NCI-H146 treated with DMSO at 0.1 percent for 48 hours (cell line): ENCODE data around the gene ARFIP1.

ENCODE experiments used
- DNase-seq: peaks from one replicate; lab custom pipeline; 2025; ENCODE audit not compliant: unreplicated experiment; lab: John Stamatoyannopoulos, UW

ARFIP1 gene

DNA sequence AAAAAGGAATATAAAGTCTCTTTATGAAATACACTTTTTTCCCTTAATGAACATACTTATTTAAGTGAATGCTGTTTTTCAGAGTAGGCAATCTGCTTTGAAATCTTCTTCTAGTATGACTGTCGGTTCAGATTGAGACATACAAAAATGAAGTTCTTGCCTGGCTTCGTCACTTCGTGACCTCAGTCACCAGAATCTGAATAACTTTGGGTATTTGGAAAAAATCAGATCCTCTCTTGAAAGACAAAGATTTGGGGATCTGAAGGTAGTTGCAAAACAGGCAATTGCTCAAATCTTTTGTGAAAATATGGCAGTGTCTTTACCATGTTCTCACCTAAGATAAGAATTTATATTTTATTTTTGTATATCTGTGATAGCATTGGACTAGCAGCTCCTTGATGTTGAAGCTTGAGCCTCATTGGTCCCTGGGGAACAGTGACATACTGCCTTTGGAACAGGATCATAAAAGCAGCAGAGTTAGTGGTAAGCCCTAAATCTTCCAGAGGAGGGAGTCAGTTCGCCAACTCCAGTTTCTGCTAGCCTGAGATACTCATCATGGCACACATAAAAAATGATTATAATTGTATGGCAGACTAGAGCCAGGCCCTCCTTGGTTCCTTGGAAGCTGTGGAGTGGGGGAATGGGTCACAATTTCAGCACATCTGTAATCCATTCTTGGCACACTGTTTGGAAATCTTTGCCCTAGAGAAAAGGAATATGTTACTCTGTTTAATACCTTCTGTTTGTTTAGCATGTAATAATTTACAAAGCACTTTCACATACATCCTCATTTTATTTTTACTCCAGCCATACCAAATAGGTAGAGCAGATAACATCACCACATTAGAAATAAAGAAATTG is 5.0 kb downstream of the ARFIP1 start:
- DNase-seq = no peak

DNA sequence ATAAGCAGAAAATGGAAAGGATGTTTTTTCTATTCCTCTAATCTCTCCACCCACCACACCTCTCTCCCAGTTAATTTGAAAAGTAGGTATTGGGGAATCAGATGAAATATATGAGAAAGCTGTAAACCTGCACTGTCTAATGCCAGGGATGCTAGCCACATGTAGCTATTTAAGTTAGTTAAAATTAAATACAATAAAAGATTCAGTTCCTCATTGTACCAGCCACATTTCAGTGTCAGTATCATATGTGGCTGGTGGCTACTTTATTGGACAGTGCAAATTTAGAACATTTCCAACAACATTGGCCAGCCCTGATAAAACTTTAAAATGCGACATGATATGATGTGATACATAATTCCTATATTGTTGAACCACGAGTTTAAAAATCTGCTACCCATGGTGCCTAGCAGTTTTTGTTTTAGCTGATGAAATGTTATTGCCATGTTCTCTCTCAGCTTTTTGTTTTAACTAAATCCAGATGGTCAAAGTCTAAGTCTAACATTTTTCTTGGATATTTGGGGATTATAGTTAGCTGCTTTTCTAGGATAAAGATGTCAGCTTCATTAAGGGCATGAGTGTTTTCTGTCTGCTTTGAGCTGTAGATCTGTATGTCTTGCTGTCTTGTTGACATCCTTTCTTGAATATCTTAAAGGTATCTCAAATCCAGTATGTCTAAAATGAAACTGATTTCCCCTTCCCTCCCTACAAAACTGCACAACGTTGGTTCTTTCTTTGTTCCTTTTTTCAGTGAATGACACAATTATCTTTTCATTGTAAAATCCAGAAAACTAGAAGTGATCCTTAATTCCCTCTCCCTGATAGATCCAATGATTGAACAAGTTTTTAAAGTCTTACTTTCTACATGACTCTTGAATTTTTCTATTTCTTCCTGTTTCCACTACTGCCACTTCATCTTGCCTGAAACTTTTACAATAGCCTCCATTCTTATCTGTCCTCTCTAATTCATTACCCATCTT is 6.2 kb downstream of the ARFIP1 start:
- no peak for DNase-seq

DNA sequence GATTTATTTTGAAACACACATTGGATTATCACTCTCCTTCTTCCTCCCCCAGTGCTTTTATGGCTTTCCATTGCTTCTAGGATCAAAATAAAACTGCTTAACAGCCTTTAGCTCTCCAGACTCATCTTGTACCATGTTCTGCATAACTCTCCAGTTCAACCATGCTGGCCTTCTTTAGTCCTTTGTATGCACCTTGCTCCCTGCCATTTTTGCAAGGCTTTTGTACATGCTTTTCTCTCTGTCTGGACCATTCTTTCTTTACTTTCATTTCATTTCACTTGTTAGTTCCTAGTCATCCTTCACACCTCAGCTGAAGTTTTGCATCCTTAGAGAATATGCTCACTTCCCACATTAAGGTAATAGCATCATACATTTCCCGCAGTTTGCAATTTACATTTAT is 6.9 kb downstream of the ARFIP1 start:
- DNase-seq = no peak

DNA sequence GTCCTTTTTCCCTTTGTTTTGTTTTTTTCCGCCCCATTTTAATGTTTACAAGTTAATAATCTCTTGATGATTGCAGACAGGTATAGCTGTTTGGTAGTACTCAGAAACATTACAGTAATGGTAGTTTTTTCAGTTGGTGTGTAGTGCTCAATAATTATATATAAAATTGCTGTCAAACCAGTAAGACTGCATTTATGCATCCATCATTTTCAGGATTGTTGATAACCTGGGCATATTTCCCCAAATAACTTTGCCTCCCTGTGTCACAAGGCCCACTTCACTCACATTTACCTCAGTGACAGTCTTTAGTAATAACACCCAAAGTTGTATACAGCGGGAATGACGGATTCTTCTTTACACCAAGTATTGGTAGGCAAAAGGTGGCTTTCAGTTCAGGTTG is 16.1 kb downstream of the ARFIP1 start:
- DNase-seq = no peak

DNA sequence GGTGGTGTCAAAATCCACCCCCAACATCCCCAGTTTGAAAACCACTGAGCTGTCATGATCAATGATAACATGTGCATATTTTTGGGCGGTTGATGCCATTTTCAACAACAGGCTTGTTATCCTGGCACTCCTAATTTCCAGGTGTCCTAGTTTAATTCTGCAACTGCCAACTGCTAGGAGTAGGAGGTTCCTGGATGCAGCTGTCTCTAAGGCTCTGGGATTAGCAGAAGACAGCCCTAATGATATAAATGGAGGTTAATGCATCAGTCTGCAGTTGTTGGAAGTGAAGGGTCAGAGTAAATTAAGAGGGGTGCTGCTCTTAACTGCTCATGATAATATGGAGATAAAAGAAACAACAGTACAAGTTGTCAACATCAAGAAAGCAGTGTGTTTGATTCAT is 23.8 kb downstream of the ARFIP1 start:
- no peak for DNase-seq

DNA sequence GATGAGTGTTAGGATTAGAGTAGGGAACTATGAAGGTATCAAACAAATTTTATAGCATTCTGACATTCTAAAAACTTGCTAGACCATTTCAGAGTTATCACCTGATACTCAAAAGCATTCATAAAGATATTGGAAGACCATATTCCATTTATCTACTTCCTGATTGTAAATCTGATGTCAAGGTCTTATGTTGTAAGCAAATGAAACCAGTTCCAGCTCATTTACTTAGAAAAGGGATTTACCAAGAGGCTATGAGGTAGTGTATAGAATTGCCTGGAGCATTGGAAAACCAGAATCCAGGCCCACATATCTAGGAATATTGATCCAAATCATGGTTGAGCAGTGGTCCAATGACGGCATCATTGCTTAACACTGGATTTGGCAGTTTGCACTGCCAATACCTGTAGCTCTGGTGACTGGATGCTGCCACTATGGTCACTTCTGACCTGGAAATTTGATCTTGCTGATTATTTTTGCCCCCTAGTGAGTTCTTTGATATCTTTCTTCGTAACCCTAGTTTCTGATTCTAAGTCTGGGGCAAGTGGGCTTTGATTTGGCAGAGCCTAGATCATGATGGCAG is 25.4 kb downstream of the ARFIP1 start:
- DNase-seq = no peak

DNA sequence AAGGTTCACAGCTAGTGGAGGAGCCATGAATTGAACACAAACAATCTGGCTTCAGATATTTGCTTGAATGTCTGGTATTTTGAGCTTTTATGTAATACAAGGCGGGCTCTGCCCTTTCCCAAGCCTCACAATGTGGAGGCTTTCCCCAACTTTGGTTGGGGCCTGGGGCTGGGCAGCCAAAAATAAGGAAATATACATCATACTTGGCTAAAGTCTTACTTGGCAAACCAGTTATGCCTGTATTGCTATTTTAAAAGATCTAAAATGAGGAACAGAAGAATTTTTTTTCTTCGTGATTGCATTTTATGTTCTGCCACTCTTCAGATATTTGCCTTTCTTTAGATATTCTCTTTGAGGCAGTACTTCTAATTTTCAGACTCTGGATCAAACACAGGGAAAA is 26.1 kb downstream of the ARFIP1 start:
- DNase-seq = no peak

DNA sequence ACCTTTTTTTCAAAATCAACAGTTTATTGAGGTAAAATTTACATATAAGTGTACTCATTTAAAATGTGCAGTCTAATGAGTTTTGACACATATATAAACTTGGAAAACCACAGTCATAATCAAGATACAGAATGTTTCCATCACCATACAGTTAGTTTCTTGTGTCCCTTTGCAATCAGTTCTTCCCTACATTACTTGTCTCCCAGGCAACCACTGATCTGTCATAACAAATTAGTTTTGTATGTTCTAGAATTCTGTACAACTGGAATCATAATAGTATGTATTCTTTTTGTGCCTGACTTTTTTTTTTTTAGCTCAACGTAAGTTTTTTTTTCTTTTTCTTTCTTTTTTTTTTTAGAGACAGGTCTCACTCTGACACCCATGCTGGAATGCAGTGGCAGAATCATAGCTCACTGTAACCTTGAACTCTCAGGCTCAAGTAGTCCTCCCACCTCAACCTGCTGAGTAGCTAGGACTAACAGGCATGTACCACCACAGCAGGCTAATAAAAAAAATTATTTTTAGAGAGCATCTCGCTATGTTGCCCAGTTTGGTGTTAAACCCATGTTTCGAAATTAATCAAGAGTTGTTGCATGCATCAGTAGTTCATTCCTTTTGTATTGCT is 26.9 kb downstream of the ARFIP1 start:
- DNase-seq = no peak

DNA sequence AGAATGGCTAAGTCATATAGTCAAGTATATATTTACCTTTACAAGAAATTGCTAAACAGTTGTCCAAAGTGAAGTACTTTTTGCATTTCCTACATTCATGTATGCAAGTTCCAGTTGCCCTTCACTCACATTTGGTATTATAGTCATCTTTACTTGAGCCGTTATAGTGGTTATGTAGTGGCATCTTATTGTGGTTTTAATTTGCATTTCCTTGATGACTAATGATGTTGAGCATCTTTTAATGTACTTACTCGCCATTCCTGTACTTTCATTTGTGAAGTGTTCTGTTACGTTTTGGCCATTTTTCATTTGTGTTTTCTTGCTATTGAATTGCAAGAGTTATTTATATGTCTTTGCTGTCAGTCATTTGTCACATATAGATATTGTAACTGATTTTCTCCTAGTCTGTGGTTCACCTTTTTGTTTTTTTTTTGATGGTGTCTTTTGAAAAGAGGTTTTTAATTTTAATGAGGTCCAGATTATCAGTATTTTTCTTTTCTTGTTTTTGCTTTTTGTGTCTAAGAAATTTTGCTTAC is 27.6 kb downstream of the ARFIP1 start:
- DNase-seq = no peak

DNA sequence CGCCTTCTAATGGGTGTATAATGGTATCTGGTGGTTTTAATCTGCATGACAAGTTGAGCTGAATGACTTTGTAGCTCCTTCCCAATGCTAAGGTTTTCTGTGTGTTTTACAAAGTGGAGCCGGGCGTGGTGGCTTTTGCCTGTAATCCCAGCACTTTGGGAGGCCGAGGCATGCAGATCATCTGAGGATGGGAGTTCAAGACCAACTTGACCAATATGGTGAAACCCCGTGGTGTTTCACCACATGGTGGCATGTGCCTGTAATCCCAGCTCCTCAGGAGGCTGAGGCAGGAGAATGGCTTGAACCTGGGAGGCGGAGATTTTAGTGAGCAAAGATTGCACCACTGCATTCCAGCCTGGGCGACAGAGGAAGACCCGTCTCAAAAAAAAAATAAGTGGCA is 28.9 kb downstream of the ARFIP1 start:
- no peak for DNase-seq

DNA sequence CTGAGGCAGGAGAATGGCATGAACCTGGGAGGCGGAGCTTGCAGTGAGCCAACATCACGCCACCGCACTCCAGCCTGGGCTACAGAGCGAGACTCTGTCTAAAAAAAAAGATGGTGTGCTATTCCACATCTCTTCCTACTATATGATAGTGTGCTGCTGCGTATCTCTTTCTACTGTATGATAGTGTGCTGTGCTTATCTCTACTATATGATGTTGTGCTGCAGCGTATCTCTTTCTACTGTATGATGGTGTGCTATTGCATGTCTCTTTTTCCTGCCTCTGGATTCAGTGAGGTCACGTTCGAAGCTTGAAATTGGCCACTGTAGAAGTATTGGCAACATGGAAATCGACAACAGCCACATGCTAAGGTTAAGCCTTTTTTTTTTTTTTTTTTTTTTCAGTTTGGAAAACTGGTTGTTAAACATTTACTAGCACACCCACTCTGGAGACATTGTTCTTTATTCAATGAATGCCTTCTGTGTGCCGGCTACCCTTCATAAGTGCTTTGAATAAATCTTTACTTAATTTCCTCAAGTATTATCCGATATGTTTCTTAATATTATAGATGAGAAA is 31.0 kb downstream of the ARFIP1 start:
- no peak for DNase-seq

DNA sequence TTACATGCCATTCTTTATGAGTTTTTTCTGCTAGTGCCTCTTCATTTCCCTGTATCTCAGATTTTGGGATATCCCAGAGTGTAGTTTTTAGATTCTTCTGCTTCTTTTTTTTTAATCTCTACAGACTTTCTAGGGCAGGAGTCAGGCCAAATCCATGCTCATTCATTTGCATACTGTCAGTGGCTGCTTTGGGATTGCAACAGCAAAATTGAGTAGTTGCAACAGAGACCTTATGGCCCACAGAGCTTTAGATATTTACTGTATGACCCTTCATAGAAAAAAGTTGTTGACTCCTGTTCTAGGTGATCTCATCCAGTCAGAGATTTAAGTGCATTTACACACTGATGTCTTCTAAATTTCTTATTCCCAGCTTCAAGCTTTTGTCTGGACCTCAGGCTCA is 35.3 kb downstream of the ARFIP1 start:
- DNase-seq = no peak

DNA sequence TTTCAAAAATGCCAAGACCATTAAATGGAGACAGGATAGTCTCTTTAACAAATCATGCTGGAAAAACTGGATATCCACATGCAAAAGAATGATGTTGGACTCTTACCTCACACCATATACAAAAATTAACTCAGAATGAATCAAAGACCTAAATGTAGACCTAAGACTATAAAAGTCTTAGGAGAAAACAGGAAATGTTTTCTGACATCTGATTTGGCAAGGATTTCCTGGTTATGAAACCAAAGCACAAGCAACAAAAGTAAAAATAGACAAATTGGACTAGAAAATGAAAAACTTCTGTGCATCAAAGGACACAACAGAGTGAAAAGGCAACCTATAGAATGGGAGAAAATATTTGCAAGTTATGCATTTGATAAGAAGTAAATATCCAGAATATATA is 37.6 kb downstream of the ARFIP1 start:
- DNase-seq = no peak

DNA sequence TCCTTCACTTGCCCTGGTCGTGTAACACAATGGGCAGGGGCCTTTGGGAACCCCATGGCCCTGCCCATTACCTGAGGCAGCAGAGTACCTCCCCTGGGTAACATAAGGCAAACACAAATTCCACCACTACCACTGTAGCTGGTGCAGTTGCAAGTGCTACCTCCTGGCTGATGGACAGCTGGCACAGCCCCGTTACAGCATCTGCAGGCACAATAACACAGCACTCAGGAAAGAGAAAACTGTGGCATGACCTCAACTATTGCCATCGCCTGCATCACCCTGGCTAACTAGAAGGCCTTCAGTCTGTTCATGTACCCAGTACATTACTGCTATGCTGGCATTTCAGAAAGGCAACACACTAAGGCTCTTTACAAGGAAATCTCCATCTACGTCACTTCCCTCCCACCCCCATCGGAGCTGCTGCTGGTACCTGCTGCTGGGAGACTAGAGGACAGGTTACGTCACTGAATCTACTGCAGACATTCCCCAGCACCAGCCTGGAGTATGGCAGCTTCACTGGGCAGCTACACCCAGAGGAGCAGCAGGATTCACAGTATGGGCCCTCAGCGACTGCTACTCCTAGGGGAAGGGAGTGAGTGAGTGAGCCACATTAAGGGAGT is 39.4 kb downstream of the ARFIP1 start:
- no peak for DNase-seq

DNA sequence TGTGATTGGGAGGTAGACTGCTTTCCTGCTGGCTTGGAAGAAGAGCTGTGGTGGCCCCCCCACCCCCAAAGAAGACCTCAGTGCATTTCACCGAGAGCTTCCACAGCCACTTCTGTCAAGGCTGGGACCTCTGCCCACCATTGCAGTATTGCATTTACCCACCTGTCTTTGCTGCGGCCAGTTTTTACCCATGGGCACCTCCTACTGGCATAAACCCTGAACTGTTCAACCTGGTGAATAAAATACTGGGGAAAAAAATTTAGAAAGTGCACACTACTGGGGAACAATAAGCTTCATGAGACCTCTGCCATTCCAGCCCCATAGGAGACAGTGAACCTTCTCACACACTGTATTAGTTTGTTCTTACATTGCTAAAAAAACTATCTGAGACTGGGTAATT is 40.3 kb downstream of the ARFIP1 start:
- no peak for DNase-seq

DNA sequence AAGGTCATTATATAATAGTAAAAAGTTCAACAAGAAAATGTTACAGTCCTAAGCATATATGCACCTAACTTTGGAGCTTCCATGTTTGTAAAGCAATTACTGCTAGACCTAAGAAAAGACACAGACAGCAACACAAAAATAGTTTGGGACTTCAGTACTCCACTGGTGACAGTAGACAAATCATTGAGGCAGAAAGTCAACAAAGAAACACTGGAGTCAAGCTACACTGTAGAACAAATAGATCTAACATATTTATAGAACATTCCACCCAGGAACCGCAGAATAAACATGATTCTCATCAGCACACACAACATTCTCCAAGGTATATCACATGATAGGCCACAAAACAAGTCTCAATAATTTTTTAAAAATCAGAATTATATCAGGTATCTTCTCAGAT is 42.6 kb downstream of the ARFIP1 start:
- no peak for DNase-seq

DNA sequence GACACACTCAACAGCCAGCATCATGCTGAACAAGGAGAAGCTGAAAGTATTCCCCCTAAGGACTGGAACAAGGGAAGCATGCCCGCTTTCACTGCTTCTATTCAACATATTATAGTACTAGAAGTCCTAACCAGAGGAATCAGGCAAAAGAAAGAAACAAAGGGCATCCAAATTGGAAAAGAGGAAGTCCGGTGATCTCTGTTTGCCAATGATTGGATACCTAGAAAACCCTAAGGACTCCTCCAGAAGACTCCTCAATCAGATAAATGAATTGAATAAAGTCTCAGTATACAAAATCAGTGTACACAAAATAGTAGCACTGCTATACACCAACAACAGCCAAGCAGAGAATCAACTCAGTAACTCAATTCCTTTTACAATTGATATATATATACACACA is 44.8 kb downstream of the ARFIP1 start:
- DNase-seq = no peak

DNA sequence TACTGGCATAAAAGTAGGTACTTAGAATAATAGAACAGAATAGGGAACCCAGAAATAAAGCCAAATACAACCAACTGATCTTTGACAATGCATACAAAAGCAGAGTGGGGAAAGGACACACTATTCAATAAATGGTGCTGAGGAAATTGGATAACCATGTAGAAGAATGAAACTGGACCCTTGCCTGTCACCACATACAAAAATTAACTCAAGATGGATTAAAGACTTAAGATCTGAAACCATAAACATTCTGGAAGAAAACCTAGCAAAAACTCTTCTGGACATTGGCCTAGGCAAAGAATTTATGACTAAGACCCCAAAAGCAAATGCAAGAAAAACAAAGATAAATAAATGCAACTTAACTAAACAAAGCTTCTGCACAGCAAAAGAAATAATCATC is 45.6 kb downstream of the ARFIP1 start:
- DNase-seq = no peak

DNA sequence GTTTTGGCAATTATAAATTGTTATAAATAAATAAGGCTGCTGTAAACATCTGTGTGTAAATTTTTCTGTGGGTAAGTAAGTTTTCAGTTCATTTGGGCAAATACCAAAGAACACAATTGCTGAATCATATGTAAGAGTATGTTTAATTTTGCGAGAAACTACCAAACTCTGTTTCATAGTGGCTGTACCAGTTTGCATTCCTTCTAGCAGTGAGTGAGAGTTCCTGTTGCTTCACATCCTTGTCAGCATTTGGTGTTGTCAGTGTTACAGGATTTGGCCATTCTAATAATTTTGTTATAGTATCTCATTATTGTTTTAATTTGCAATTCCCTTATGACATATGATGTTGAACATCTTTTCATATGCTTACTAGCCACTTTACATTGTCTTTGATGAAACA is 48.4 kb downstream of the ARFIP1 start:
- no peak for DNase-seq

DNA sequence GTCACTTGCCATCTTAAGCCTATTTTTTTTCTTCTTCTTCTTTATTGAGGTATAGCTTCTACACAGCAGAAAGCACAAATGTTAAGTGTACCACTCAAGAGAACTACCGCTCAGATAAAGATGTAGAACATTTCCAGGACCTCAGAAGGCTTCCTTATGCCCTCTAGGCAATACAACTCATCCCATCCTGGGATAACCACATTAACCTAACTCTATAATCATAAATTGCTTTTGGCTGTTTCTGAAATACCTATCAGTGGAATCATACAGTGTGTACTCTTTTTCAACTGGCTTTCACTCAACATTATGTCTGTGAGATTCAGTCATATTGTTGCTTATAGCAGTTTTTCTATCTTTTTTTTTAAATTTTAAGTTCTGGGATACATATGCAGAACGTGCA is 51.7 kb downstream of the ARFIP1 start:
- no peak for DNase-seq
